ENCODE data around the gene ENTREP1.
"Not testable (repeated sequence)": the region's sequence is repeated elsewhere in the genome, so short reads cannot be mapped to it uniquely, and the experiment has no call there.

ENTREP1 gene

GRCh38 chr9:69392826-69393225, 67.8 kb downstream of the ENTREP1 start:
- DNase-seq, result no peak
- in situ Hi-C loops (cut with MboI; ENCODE audit: low pct_unique_long_range_greater_than_20kb, low sequenced_read_pairs), result no loop called here

- in situ Hi-C loops (cut with MboI; ENCODE audit: low pct_unique_long_range_greater_than_20kb, low sequenced_read_pairs), result no loop called here
- no peak for DNase-seq
These were observed 68.4 kb downstream of the ENTREP1 start for GRCh38 chr9:69393425-69393824.

- in situ Hi-C loops (cut with MboI; ENCODE audit: low pct_unique_long_range_greater_than_20kb, low sequenced_read_pairs), result no loop called here
- DNase-seq, result no peak
These were observed 70.7 kb downstream of the ENTREP1 start for GRCh38 chr9:69395718-69396117.

- no peak for DNase-seq
These were observed 71.7 kb downstream of the ENTREP1 start for GRCh38 chr9:69396759-69397158.

GRCh38 chr9:69397384-69398214, 72.6 kb downstream of the ENTREP1 start:
- in situ Hi-C loops (cut with MboI; ENCODE audit: low pct_unique_long_range_greater_than_20kb, low sequenced_read_pairs), result no loop called here
- no peak for DNase-seq

More at GRCh38 chr9:69396759-69397158, 71.7 kb downstream of the ENTREP1 start:
- in situ Hi-C loops (cut with MboI; ENCODE audit: low pct_unique_long_range_greater_than_20kb, low sequenced_read_pairs), result no loop called here

- DNase-seq, result no peak
- in situ Hi-C loops (cut with MboI; ENCODE audit: low pct_unique_long_range_greater_than_20kb, low sequenced_read_pairs), result no loop called here
These were observed 75.5 kb downstream of the ENTREP1 start for GRCh38 chr9:69400470-69400869.

- DNase-seq; in situ Hi-C loops (cut with MboI; ENCODE audit: low pct_unique_long_range_greater_than_20kb, low sequenced_read_pairs): not testable (repeated sequence)
These were observed 84.9 kb downstream of the ENTREP1 start for GRCh38 chr9:69409936-69410335.

GRCh38 chr9:69411246-69411645, 86.2 kb downstream of the ENTREP1 start:
- in situ Hi-C loops (cut with MboI; ENCODE audit: low pct_unique_long_range_greater_than_20kb, low sequenced_read_pairs), result no loop called here
- no peak for DNase-seq

GRCh38 chr9:69411931-69412740, 87.1 kb downstream of the ENTREP1 start:
- in situ Hi-C loops (cut with MboI; ENCODE audit: low pct_unique_long_range_greater_than_20kb, low sequenced_read_pairs), result no loop called here
- no peak for DNase-seq

- in situ Hi-C loops (cut with MboI; ENCODE audit: low pct_unique_long_range_greater_than_20kb, low sequenced_read_pairs), result no loop called here
- DNase-seq, result peak; percentile 14
These were observed 87.7 kb downstream of the ENTREP1 start for GRCh38 chr9:69412741-69413150.

GRCh38 chr9:69420611-69421270, 95.7 kb downstream of the ENTREP1 start:
- no peak for DNase-seq
- in situ Hi-C loops (cut with MboI; ENCODE audit: low pct_unique_long_range_greater_than_20kb, low sequenced_read_pairs), result no loop called here

GRCh38 chr9:69421908-69422801, 97.1 kb downstream of the ENTREP1 start:
- DNase-seq, result peak; percentile 59
- in situ Hi-C loops (cut with MboI; ENCODE audit: low pct_unique_long_range_greater_than_20kb, low sequenced_read_pairs), result no loop called here

GRCh38 chr9:69425136-69425801, 100.3 kb downstream of the ENTREP1 start:
- no peak for DNase-seq
- in situ Hi-C loops (cut with MboI; ENCODE audit: low pct_unique_long_range_greater_than_20kb, low sequenced_read_pairs), result loop anchor here (25.0 kb wide), 1 partner anchor 487 kb away; no protein-coding TSS in a partner anchor

- in situ Hi-C loops (cut with MboI; ENCODE audit: low pct_unique_long_range_greater_than_20kb, low sequenced_read_pairs), result loop anchor here (25.0 kb wide), 1 partner anchor 485 kb away; no protein-coding TSS in a partner anchor
- DNase-seq, result no peak
These were observed 102.3 kb downstream of the ENTREP1 start for GRCh38 chr9:69427286-69427685.

GRCh38 chr9:69428017-69428785, 103.2 kb downstream of the ENTREP1 start:
- DNase-seq, result no peak
- in situ Hi-C loops (cut with MboI; ENCODE audit: low pct_unique_long_range_greater_than_20kb, low sequenced_read_pairs), result loop anchor here (25.0 kb wide), 1 partner anchor 484 kb away; no protein-coding TSS in a partner anchor

- DNase-seq, result no peak
- in situ Hi-C loops (cut with MboI; ENCODE audit: low pct_unique_long_range_greater_than_20kb, low sequenced_read_pairs), result loop anchor here (25.0 kb wide), 1 partner anchor 483 kb away; no protein-coding TSS in a partner anchor
These were observed 104.3 kb downstream of the ENTREP1 start for GRCh38 chr9:69429281-69429680.

- in situ Hi-C loops (cut with MboI; ENCODE audit: low pct_unique_long_range_greater_than_20kb, low sequenced_read_pairs), result loop anchor here (25.0 kb wide), 1 partner anchor 482 kb away; no protein-coding TSS in a partner anchor
- no peak for DNase-seq
These were observed 105.2 kb downstream of the ENTREP1 start for GRCh38 chr9:69430206-69430605.
